K562 (cell line): ENCODE results near the gene POLR1H. TPM values are rescaled to one million over a fixed set of nuclear protein-coding genes. Genes with fewer than 3 reads are reported as not detected.

Experiments
- ATAC-seq: fragments of 200-7000 bp; cut with Tn5 transposase; 3 replicates; pipeline ENCODE4 v1.9.1; 2020; ENCODE audit warnings: moderate library complexity
- BruUV-seq: library from RNA; stranded (reverse); fragments of 400-500 nt; replicated peaks from 2 replicates; lab custom pipeline; 2021; lab: Mats Ljungman, UMichigan
- CTCF ChIA-PET: fragments of 300-600 bp; formaldehyde crosslinking; extraction: SDS; loops from one replicate; lab custom pipeline; 2021; ENCODE audit warnings: low intra/inter-chr PET ratio; lab: Yijun Ruan, JAX
- POLR2A ChIA-PET: fragments of 300-600, 350-650 bp; sonication (Branson Sonifier 250); formaldehyde crosslinking; extraction: SDS; loops from one replicate; lab custom pipeline; 2021; ENCODE audit warnings: antibody characterized with exemption, inconsistent platforms; lab: Yijun Ruan, JAX
- DNase-seq, 4 experiments: peaks; one replicate each; pipeline versions ENCODE4 v3.0.0 to v3.0.0-alpha.2; 2011 to 2018; ENCODE audit warnings: low spot score in 3 of 4, mixed read lengths in 3 of 4; ENCODE audit errors: extremely low read depth in 1 of 4
- FAIRE-seq: peaks from 2 replicates; lab custom pipeline; 2011; peaks lifted over from hg19 to GRCh38; lab: Jason Lieb, UNC
- H2AFZ ChIP-seq: 2 replicates; pipeline ENCODE4 v1.6.0; 2011; ENCODE audit warnings: low read depth, low read length, control low read depth, inconsistent platforms
- H3K27ac ChIP-seq: fragments of 200-600 bp; 3 replicates; pipeline ENCODE4 v1.8.0; 2011; ENCODE audit warnings: low read depth, mild to moderate bottlenecking, control low read depth, inconsistent platforms, low read length, moderate library complexity, mixed read lengths; ENCODE audit errors: extremely low read depth
- H3K27me3 ChIP-seq, 2 experiments: fragments of 300-600 bp in 1 of 2; 2 replicates in 1 of 2; 3 replicates in 1 of 2; pipeline versions ENCODE4 v1.6.0 to v1.8.0; 2011; ENCODE audit warnings: inconsistent platforms in 2 of 2, low read length in 2 of 2, mild to moderate bottlenecking in 1 of 2, mixed read lengths in 1 of 2, moderate library complexity in 1 of 2; ENCODE audit not compliant: control insufficient read depth in 2 of 2, insufficient read depth in 2 of 2
- H3K36me3 ChIP-seq: fragments of 300-600 bp; 3 replicates; pipeline ENCODE4 v1.8.0; 2011; ENCODE audit warnings: mild to moderate bottlenecking, low read length, inconsistent platforms; ENCODE audit not compliant: control insufficient read depth, insufficient read depth
- H3K4me1 ChIP-seq, 2 experiments: fragments of 200-600 bp in 1 of 2; replicated peaks in 1 of 2; 2 replicates in 1 of 2; 3 replicates in 1 of 2; pipeline versions ENCODE4 v1.5.1 to v1.8.0; 2011; ENCODE audit warnings: inconsistent platforms in 2 of 2, low read length in 2 of 2, mild to moderate bottlenecking in 1 of 2, mixed read lengths in 1 of 2, moderate library complexity in 1 of 2; ENCODE audit not compliant: control insufficient read depth in 2 of 2, insufficient read depth in 2 of 2
- H3K4me2 ChIP-seq: 2 replicates; pipeline ENCODE4 v1.6.1; 2011; ENCODE audit warnings: low read length, control low read depth, inconsistent platforms, mixed read lengths; ENCODE audit not compliant: insufficient read depth
- H3K4me3 ChIP-seq: fragments of 200-600 bp; sonication (generic), shearing (Covaris generic); 2 replicates; pipeline ENCODE4 v1.5.1; 2016; ENCODE audit warnings: control low read depth, inconsistent platforms
- H3K79me2 ChIP-seq: fragments of 200-600 bp; 3 replicates; pipeline ENCODE4 v1.8.0; 2011; ENCODE audit warnings: low read length, inconsistent platforms; ENCODE audit not compliant: control insufficient read depth, insufficient read depth
- H3K9ac ChIP-seq, 2 experiments: 2 replicates each; pipeline versions ENCODE4 v1.6.0 to v1.6.1; 2011; ENCODE audit warnings: low read depth in 2 of 2, low read length in 2 of 2, control low read depth in 1 of 2, inconsistent platforms in 1 of 2, mild to moderate bottlenecking in 1 of 2, mixed read lengths in 1 of 2; ENCODE audit not compliant: insufficient read depth in 1 of 2
- H3K9me1 ChIP-seq: one replicate; pipeline ENCODE4 v1.6.0; 2011; ENCODE audit warnings: inconsistent platforms, mild to moderate bottlenecking, low read length, moderate library complexity; ENCODE audit not compliant: control insufficient read depth, insufficient read depth
- H3K9me3 ChIP-seq: replicated peaks from 2 replicates; pipeline ENCODE4 v1.5.1; 2011; ENCODE audit warnings: low read depth, low read length, inconsistent platforms; ENCODE audit not compliant: control insufficient read depth, insufficient read depth
- H4K20me1 ChIP-seq: replicated peaks from 2 replicates; pipeline ENCODE4 v1.6.1; 2011; ENCODE audit warnings: low read length, inconsistent platforms, mixed read lengths; ENCODE audit not compliant: control insufficient read depth, insufficient read depth
- AFF4 ChIP-seq: sonication (generic); formaldehyde crosslinking; IDR thresholded peaks from 2 replicates; pipeline ENCODE4 v1.8.0; 2023; ENCODE audit warnings: mild to moderate bottlenecking, missing genetic modification reagents
- CBX1 ChIP-seq: sonication (generic); IDR thresholded peaks from 2 replicates; pipeline ENCODE4 v1.6.1; 2016; ENCODE audit warnings: antibody characterized with exemption, low read depth, mild to moderate bottlenecking
- ESRRA ChIP-seq: fragments of 450-650 bp; IDR thresholded peaks from 2 replicates; pipeline ENCODE4 v1.6.1; 2014; ENCODE audit warnings: low read depth, mild to moderate bottlenecking, moderate library complexity, borderline replicate concordance
- NR3C1 ChIP-seq: sonication (generic); formaldehyde crosslinking; IDR thresholded peaks from 2 replicates; pipeline ENCODE4 v1.8.1; 2022; ENCODE audit warnings: missing genetic modification reagents
- PHB ChIP-seq: fragments of 250-450 bp; sonication (Bioruptor Pico); IDR thresholded peaks from 2 replicates; pipeline ENCODE4 v1.5.0; 2021
- RBM17 ChIP-seq: fragments of 200-400 bp; formaldehyde crosslinking; IDR thresholded peaks from 2 replicates; pipeline ENCODE4 v1.6.1; 2017; ENCODE audit warnings: low read depth, mild to moderate bottlenecking, low read length, borderline replicate concordance
- SIN3A ChIP-seq, 2 experiments: fragments of 150-350 bp in 1 of 2; IDR thresholded peaks; 2 replicates each; pipeline ENCODE4 v1.6.1; 2011 to 2016; ENCODE audit warnings: borderline replicate concordance in 2 of 2, low read depth in 2 of 2, low read length in 2 of 2, mild to moderate bottlenecking in 2 of 2, moderate library complexity in 2 of 2; ENCODE audit not compliant: control insufficient read depth in 1 of 2
- SREBF2 ChIP-seq: sonication (generic); formaldehyde crosslinking; IDR thresholded peaks from 2 replicates; pipeline ENCODE4 v1.4.0; 2020; ENCODE audit warnings: mild to moderate bottlenecking, missing genetic modification reagents
- ZNF609 ChIP-seq: sonication (generic); formaldehyde crosslinking; IDR thresholded peaks from 2 replicates; pipeline ENCODE4 v1.8.1; 2023; ENCODE audit warnings: missing genetic modification reagents, mild to moderate bottlenecking, borderline replicate concordance
- ZNF695 ChIP-seq: fragments of 450-650 bp; formaldehyde crosslinking; IDR thresholded peaks from 2 replicates; pipeline ENCODE4 v1.4.0; 2020; ENCODE audit warnings: mild to moderate bottlenecking, moderate library complexity
- ZNF699 ChIP-seq: fragments of 250-450 bp; sonication (Bioruptor Pico); IDR thresholded peaks from 2 replicates; pipeline ENCODE4 v1.8.0; 2021; ENCODE audit warnings: mild to moderate bottlenecking, moderate library complexity; ENCODE audit not compliant: insufficient replicate concordance
- ZSCAN29 ChIP-seq: fragments of 450-650 bp; IDR thresholded peaks from 2 replicates; pipeline ENCODE4 v1.6.1; 2017
- WGBS: fragments of 100-300 bp; shearing (Covaris generic); methylation state at CpG from one replicate; pipeline ENCODE4 v1.1.6; 2016; ENCODE audit warnings: low coverage, mixed read lengths; ENCODE audit not compliant: insufficient coverage; ENCODE audit errors: missing lambda C conversion rate; 5-methylcytosine and 5-hydroxymethylcytosine counted together
- in situ Hi-C: fragments of 300-500 bp; cut with MboI; formaldehyde crosslinking; loops from 4 replicates; pipeline ENCODE4 v1.15.0; 2018; ENCODE audit warnings: inconsistent platforms, mixed read lengths
- intact Hi-C: fragments of 100-400 bp; cut with micrococcal nuclease; formaldehyde crosslinking; loops from 2 replicates; pipeline ENCODE4 v1.14.2; 2022
- polyA plus RNA-seq, 8 experiments: library from polyadenylated mRNA; depleted of rRNA in 4 of 8; stranded (reverse) in 5 of 8; unstranded in 3 of 8; fragments of >200 nt; fragmentation: Nextera tagmentation in 2 of 8; fragmentation: Illumina TruSeq in 1 of 8; extraction: Ambion mirVana in 2 of 8; extraction: Trizol in 1 of 8; gene quantifications; 2 replicates each; pipeline versions ENCODE4 v1.2.1 to v1.2.3, GENCODE V29; 2011 to 2014; ENCODE audit warnings: inconsistent platforms in 1 of 8, missing spikeins in 1 of 8
- total RNA-seq, 7 experiments: library from RNA; depleted of rRNA in 6 of 7; stranded (reverse); fragments of >200 nt in 6 of 7; fragmentation: Illumina TruSeq in 2 of 7; extraction: Trizol in 2 of 7; gene quantifications; 2 replicates each; pipeline versions ENCODE4 v1.2.1 to v1.2.3, GENCODE V29; 2011 to 2021; ENCODE audit warnings: low replicate concordance in 1 of 7
- TF ChIP-seq, protein P1 (sequence below): fragments of 450-650 bp; IDR thresholded peaks from 2 replicates; pipeline ENCODE4 v1.6.1; 2016

POLR1H gene
- total and polyA plus RNA-seq, 9 of the 15 experiments (the other 6 are each of a cell fraction or from before 2014, with no cell fraction given), result 92.2 to 333 (median 143) TPM

DNA sequence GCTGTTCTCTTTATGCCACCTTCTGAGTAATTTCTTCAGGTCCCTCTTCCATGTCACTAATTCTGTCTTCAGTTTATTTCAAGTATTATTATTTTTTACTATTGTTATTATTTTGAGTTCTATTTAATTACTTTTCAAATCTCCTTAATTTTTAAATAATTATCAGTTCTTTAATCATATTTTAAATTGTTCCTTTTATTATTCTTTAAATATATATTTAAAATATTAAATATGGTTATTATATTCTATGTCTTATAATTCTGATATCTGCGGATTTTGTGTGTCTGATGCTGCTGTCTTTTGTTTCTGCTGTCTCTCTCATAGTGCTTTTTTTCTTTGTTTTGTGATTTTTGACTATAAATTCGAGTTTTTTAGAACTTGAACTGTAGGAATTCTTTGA, 2.2 kb downstream of the POLR1H start:
- no TSS peak for BruUV-seq
- ChIA-PET CTCF (no interaction called here), POLR2A (no interaction called here)
- in situ Hi-C loops, result no loop called here
- Histone ChIP-seq H2AFZ (no peak overlapping the region), H3K27ac (no peak overlapping the region), H3K4me2 (no peak overlapping the region), H3K9me1 (no peaks in the 10 kb centered on the region), H3K9me3 (no peaks in the 10 kb centered on the region), H3K27me3 (no peaks in the 10 kb centered on the region), H3K79me2 (peaks cover 64% of the 10 kb centered on the region), H3K4me3 (no peak overlapping the region), H4K20me1 (no peaks in the 10 kb centered on the region), H3K9ac (no peak overlapping the region), H3K4me1 (peaks cover 0 to 14% of the 10 kb centered on the region in 2 experiments; a peak in 3 of 5 replicates), H3K36me3 (peaks cover 28% of the 10 kb centered on the region)
- ATAC-seq, result no peak
- 45% methylated on average over 2 of the region's 2 CpGs for WGBS
- intact Hi-C loops, result loop anchor here (5.0 to 10.0 kb wide), 2 partner anchors 96 to 281 kb away; partner anchors contain the start of gene RPP21
- no peak for FAIRE-seq
- no peak for DNase-seq
- TF ChIP-seq ZNF609 (CRISPR knock-in tag) (no peak), ZNF699 (CRISPR knock-in tag) (no peak), ZNF695 (no peak), SREBF2 (CRISPR knock-in tag) (no peak), SIN3A (IDR thresholded peaks at IDR 0.05; ENCODE audit: borderline replicate concordance in 2 of 2, control insufficient read depth in 1 of 2, low read depth in 2 of 2, low read length in 2 of 2) (no peak), PHB (no peak), RBM17 (no peak), ZSCAN29 (no peak), CBX1 (no peak), NR3C1 (no peak), AFF4 (no peak), ESRRA (no peak)
- TF ChIP-seq, protein P1, sequence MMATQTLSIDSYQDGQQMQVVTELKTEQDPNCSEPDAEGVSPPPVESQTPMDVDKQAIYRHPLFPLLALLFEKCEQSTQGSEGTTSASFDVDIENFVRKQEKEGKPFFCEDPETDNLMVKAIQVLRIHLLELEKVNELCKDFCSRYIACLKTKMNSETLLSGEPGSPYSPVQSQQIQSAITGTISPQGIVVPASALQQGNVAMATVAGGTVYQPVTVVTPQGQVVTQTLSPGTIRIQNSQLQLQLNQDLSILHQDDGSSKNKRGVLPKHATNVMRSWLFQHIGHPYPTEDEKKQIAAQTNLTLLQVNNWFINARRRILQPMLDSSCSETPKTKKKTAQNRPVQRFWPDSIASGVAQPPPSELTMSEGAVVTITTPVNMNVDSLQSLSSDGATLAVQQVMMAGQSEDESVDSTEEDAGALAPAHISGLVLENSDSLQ, result no peak
